Testis (tissue), 5 donors: ENCODE results near the gene YLPM1. TPM values are rescaled to one million over a fixed set of nuclear protein-coding genes. Genes with fewer than 3 reads are reported as not detected.

Experiments used
- DNase-seq: peaks from one replicate; pipeline ENCODE4 v3.0.0-alpha.2; 2019
- H3K27ac ChIP-seq, 2 donors: fragments of 200-600 bp; sonication (generic); one replicate each; pipeline ENCODE4 v1.5.1; 2019
- H3K27me3 ChIP-seq: fragments of 200-600 bp; sonication (generic); one replicate; pipeline ENCODE4 v1.5.1; 2019
- H3K36me3 ChIP-seq: fragments of 200-600 bp; sonication (generic); one replicate; pipeline ENCODE4 v1.5.1; 2017; ENCODE audit warnings: low read depth; ENCODE audit errors: missing control alignments
- H3K4me1 ChIP-seq: fragments of 200-600 bp; sonication (generic); one replicate; pipeline ENCODE4 v1.5.1; 2019
- H3K4me3 ChIP-seq, 2 donors: fragments of 200-600 bp; sonication (generic); one replicate each; pipeline ENCODE4 v1.5.1; 2017 to 2019
- H3K9me3 ChIP-seq: fragments of 200-600 bp; sonication (generic); one replicate; pipeline ENCODE4 v1.5.1; 2017
- POLR2A ChIP-seq: fragments of 450-650 bp; IDR thresholded peaks from one replicate; pipeline ENCODE4 v1.6.1; 2017; ENCODE audit warnings: antibody characterized with exemption, mild to moderate bottlenecking, moderate library complexity
- WGBS, 2 donors: methylation state at CpG; one replicate each; pipeline ENCODE4 v1.1.5; 2018; 5-methylcytosine and 5-hydroxymethylcytosine counted together
- intact Hi-C: fragments of 100-400 bp; cut with DNase I; formaldehyde crosslinking; loops from one replicate; pipeline ENCODE4 v1.15.1; 2023; ENCODE audit warnings: low total_unique reads
- long read RNA-seq, 2 donors: transcript quantifications; one replicate each; lab custom pipeline, GENCODE V29; 2026
- polyA plus RNA-seq: library from polyadenylated mRNA; stranded (reverse); fragments of 350-450 nt; fragmentation: Illumina TruSeq; extraction: RNeasy Lipid Tissue Mini Kit (QIAGEN cat#74804); gene quantifications from one replicate; pipeline ENCODE4 v1.2.3, GENCODE V29; 2014; ENCODE audit warnings: low read depth, low replicate concordance; ENCODE audit not compliant: insufficient read depth
- total RNA-seq, 2 donors: library from RNA; depleted of rRNA; stranded (reverse); fragments of >200 nt; gene quantifications; one replicate each; pipeline ENCODE4 v1.2.3, GENCODE V29; 2016
- TF ChIP-seq, protein P1 (sequence below), 3 experiments: fragments of 450-650 bp in 2 of 3; fragments of 200-600 bp in 1 of 3; sonication (generic) in 1 of 3; IDR thresholded peaks; one replicate each; pipeline ENCODE4 v1.5.1; 2016 to 2019; ENCODE audit warnings: antibody characterized with exemption in 3 of 3, mild to moderate bottlenecking in 2 of 3, moderate library complexity in 1 of 3

Gene YLPM1, protein sequence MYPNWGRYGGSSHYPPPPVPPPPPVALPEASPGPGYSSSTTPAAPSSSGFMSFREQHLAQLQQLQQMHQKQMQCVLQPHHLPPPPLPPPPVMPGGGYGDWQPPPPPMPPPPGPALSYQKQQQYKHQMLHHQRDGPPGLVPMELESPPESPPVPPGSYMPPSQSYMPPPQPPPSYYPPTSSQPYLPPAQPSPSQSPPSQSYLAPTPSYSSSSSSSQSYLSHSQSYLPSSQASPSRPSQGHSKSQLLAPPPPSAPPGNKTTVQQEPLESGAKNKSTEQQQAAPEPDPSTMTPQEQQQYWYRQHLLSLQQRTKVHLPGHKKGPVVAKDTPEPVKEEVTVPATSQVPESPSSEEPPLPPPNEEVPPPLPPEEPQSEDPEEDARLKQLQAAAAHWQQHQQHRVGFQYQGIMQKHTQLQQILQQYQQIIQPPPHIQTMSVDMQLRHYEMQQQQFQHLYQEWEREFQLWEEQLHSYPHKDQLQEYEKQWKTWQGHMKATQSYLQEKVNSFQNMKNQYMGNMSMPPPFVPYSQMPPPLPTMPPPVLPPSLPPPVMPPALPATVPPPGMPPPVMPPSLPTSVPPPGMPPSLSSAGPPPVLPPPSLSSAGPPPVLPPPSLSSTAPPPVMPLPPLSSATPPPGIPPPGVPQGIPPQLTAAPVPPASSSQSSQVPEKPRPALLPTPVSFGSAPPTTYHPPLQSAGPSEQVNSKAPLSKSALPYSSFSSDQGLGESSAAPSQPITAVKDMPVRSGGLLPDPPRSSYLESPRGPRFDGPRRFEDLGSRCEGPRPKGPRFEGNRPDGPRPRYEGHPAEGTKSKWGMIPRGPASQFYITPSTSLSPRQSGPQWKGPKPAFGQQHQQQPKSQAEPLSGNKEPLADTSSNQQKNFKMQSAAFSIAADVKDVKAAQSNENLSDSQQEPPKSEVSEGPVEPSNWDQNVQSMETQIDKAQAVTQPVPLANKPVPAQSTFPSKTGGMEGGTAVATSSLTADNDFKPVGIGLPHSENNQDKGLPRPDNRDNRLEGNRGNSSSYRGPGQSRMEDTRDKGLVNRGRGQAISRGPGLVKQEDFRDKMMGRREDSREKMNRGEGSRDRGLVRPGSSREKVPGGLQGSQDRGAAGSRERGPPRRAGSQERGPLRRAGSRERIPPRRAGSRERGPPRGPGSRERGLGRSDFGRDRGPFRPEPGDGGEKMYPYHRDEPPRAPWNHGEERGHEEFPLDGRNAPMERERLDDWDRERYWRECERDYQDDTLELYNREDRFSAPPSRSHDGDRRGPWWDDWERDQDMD (N-terminal part only)
- total RNA-seq (100 to 1,000 TPM in 1 of 2 donors, 10 to 100 TPM in 1; 99.9 to 124 TPM), polyA plus RNA-seq (83.2 TPM)
- long read RNA-seq, donor 1, transcript YLPM1-204 (2 exons, 2,085 nt) = major isoform, 5 of 38 reads
- long read RNA-seq, donor 1, partial matches to known transcripts = 32 of 38 reads
- long read RNA-seq, donor 1, other reads (novel, unspliced or antisense) = 0 of 38 reads
- long read RNA-seq, donor 2, partial matches to known transcripts = 7 of 12 reads
- long read RNA-seq, donor 2, other reads (novel, unspliced or antisense) = 0 of 12 reads

GRCh38 chr14:74762917-74763802 lies at the start of gene YLPM1:
YLPM1 (plus strand) TSS chr14:74763316; CDS start chr14:74763490, 174 bp downstream.
- WGBS, 2 donors = 0 to 1% methylated on average over 18 to 69 of the region's 76 CpGs
- peak; percentile 94 for DNase-seq

DNA sequence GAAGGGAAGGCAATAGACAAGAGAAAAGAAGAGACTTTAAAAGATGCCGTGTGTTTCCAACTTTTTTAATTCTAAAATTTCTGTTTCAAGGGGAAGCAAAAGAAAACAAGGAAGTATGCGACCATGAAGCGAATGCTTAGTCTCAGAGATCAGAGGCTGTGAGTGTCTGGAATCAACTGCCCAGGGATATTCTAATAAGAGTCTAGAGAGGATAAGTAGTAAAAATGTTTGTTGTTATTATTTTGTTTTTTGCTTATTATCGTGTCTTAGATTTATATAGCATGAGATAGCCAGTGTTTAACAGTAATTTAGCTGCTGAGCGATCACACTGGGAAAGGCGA lies 49.8 kb upstream of the YLPM1 start:
- Histone ChIP-seq H3K4me3 (peak overlapping the region; percentile 67 to 89), H3K4me1 (peaks cover 18% of the 10 kb centered on the region), H3K36me3 (no peaks in the 10 kb centered on the region), H3K27me3 (no peaks in the 10 kb centered on the region), H3K9me3 (no peaks in the 10 kb centered on the region), H3K27ac (peak overlapping the region; percentile 77 to 79)
- no peak for DNase-seq
- TF ChIP-seq, protein P1, sequence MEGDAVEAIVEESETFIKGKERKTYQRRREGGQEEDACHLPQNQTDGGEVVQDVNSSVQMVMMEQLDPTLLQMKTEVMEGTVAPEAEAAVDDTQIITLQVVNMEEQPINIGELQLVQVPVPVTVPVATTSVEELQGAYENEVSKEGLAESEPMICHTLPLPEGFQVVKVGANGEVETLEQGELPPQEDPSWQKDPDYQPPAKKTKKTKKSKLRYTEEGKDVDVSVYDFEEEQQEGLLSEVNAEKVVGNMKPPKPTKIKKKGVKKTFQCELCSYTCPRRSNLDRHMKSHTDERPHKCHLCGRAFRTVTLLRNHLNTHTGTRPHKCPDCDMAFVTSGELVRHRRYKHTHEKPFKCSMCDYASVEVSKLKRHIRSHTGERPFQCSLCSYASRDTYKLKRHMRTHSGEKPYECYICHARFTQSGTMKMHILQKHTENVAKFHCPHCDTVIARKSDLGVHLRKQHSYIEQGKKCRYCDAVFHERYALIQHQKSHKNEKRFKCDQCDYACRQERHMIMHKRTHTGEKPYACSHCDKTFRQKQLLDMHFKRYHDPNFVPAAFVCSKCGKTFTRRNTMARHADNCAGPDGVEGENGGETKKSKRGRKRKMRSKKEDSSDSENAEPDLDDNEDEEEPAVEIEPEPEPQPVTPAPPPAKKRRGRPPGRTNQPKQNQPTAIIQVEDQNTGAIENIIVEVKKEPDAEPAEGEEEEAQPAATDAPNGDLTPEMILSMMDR (IDR thresholded peaks at IDR 0.05) = no peak
- TF ChIP-seq POLR2A = no peak
- intact Hi-C loops = no loop called here
- 7 to 14% methylated on average over 6 of the region's 6 CpGs for WGBS, 2 donors

More at GRCh38 chr14:74762917-74763802, at the start of gene YLPM1:
- intact Hi-C loops = no loop called here
- no peaks in the 10 kb centered on the region for H3K27me3 ChIP-seq
- peak within 1 kb of the TSS; percentile 81 to 98 for H3K4me3 ChIP-seq
- H3K36me3 ChIP-seq = no peaks in the 10 kb centered on the region
- peak within 1 kb of the TSS; percentile 73 to 89 for H3K27ac ChIP-seq
- no peak for TF ChIP-seq POLR2A
- TF ChIP-seq, protein P1 (IDR thresholded peaks at IDR 0.05) = peak in 2 of 3 experiments; percentile 63 to 67
- no peaks in the 10 kb centered on the region for H3K9me3 ChIP-seq
- H3K4me1 ChIP-seq = peaks cover 19% of the 10 kb centered on the region

GRCh38 chr14:74720526-74720925 lies 42.6 kb upstream of the YLPM1 start:
- no peak for TF ChIP-seq POLR2A
- TF ChIP-seq, protein P1 (IDR thresholded peaks at IDR 0.05) = no peak
- Histone ChIP-seq H3K36me3 (no peaks in the 10 kb centered on the region), H3K4me1 (no peaks in the 10 kb centered on the region), H3K27me3 (no peaks in the 10 kb centered on the region), H3K9me3 (no peaks in the 10 kb centered on the region), H3K27ac (no peak overlapping the region), H3K4me3 (no peak overlapping the region)
- DNase-seq = no peak
- intact Hi-C loops = no loop called here
